HEK293T (cell line): ENCODE measurements around the gene E2F8.

Experiments used
- BHLHE40 ChIP-seq: fragments of 450-650 bp; IDR thresholded peaks from 2 replicates; pipeline ENCODE4 v1.6.1; 2016; ENCODE audit warnings: mild to moderate bottlenecking, moderate library complexity, borderline replicate concordance
- CTBP1 ChIP-seq: fragments of 450-650 bp; IDR thresholded peaks from 2 replicates; pipeline ENCODE4 v1.6.1; 2016; ENCODE audit warnings: borderline replicate concordance
- ELF4 ChIP-seq: fragments of 450-650 bp; IDR thresholded peaks from 2 replicates; pipeline ENCODE4 v1.6.1; 2017; ENCODE audit warnings: antibody characterized with exemption
- FOXA1 ChIP-seq: fragments of 450-650 bp; IDR thresholded peaks from 2 replicates; pipeline ENCODE4 v1.6.1; 2016; ENCODE audit warnings: mild to moderate bottlenecking
- FOXK2 ChIP-seq: fragments of 450-650 bp; IDR thresholded peaks from 2 replicates; pipeline ENCODE4 v1.6.1; 2016; ENCODE audit warnings: mild to moderate bottlenecking
- FOXM1 ChIP-seq: fragments of 450-650 bp; IDR thresholded peaks from 2 replicates; pipeline ENCODE4 v1.6.1; 2017; ENCODE audit warnings: mild to moderate bottlenecking, borderline replicate concordance
- L3MBTL2 ChIP-seq: fragments of 450-650 bp; conservative IDR thresholded peaks from 2 replicates; pipeline ENCODE4 v1.6.1; 2016; ENCODE audit warnings: mild to moderate bottlenecking
- NFRKB ChIP-seq: fragments of 450-650 bp; IDR thresholded peaks from 2 replicates; pipeline ENCODE4 v1.6.1; 2016; ENCODE audit warnings: mild to moderate bottlenecking, moderate library complexity
- SP1 ChIP-seq: fragments of 450-650 bp; IDR thresholded peaks from 2 replicates; pipeline ENCODE4 v1.6.1; 2017
- SUZ12 ChIP-seq: fragments of 450-650 bp; IDR thresholded peaks from 2 replicates; pipeline ENCODE4 v1.6.1; 2016; ENCODE audit warnings: mild to moderate bottlenecking
- TARDBP ChIP-seq: fragments of 450-650 bp; IDR thresholded peaks from 2 replicates; pipeline ENCODE4 v1.6.1; 2016
- ZNF384 ChIP-seq: fragments of 450-650 bp; IDR thresholded peaks from 2 replicates; pipeline ENCODE4 v1.6.1; 2016
- TF ChIP-seq, protein P1 (sequence below): fragments of 450-650 bp; IDR thresholded peaks from 2 replicates; pipeline ENCODE4 v1.6.1; 2016

DNA sequence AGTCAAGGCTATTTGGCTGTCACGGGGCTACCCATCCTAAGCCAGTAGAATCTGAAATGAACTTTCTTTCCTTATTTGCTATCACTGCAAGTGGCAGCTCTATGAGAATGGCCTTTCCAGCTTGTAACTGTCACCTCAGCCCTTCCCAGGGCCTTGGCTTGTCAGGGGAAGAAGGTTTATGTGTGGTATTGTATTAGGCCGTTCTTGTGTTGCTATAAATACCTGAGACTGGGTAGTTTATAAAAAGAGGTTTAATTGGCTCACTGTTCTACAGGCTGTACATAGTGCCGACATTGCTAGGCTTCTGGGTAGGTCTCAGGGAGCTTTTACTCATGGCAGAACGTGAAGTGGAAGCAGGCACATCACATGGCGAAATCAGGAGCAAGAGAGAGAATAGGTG, 26.8 kb upstream of the E2F8 start:
- TF ChIP-seq L3MBTL2 (no peak), SP1 (no peak), ELF4 (no peak), ZNF384 (no peak), FOXA1 (no peak), NFRKB (no peak), CTBP1 (no peak), FOXM1 (no peak), SUZ12 (no peak), TARDBP (no peak), FOXK2 (no peak), BHLHE40 (no peak)
- TF ChIP-seq, protein P1, sequence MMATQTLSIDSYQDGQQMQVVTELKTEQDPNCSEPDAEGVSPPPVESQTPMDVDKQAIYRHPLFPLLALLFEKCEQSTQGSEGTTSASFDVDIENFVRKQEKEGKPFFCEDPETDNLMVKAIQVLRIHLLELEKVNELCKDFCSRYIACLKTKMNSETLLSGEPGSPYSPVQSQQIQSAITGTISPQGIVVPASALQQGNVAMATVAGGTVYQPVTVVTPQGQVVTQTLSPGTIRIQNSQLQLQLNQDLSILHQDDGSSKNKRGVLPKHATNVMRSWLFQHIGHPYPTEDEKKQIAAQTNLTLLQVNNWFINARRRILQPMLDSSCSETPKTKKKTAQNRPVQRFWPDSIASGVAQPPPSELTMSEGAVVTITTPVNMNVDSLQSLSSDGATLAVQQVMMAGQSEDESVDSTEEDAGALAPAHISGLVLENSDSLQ, result no peak
